ENCODE data around the gene FGF22. TPM values are rescaled to one million over a fixed set of nuclear protein-coding genes. Genes with fewer than 3 reads are reported as not detected.

Gene FGF22
- total and polyA plus RNA-seq, 2 of the 13 experiments (the other 11 are each of a cell fraction or from before 2014, with no cell fraction given), result 0.24 TPM; not detected in 1

- no peak for TF ChIP-seq CEBPZ (IDR thresholded peaks at IDR 0.05; ENCODE audit: low read length)
- TF ChIP-seq, protein P1, sequence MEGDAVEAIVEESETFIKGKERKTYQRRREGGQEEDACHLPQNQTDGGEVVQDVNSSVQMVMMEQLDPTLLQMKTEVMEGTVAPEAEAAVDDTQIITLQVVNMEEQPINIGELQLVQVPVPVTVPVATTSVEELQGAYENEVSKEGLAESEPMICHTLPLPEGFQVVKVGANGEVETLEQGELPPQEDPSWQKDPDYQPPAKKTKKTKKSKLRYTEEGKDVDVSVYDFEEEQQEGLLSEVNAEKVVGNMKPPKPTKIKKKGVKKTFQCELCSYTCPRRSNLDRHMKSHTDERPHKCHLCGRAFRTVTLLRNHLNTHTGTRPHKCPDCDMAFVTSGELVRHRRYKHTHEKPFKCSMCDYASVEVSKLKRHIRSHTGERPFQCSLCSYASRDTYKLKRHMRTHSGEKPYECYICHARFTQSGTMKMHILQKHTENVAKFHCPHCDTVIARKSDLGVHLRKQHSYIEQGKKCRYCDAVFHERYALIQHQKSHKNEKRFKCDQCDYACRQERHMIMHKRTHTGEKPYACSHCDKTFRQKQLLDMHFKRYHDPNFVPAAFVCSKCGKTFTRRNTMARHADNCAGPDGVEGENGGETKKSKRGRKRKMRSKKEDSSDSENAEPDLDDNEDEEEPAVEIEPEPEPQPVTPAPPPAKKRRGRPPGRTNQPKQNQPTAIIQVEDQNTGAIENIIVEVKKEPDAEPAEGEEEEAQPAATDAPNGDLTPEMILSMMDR (CRISPR knock-in tag; IDR thresholded peaks at IDR 0.05), result peak; percentile 30; the same call in 1 of the 2 replicates
- TF ChIP-seq ZNF232 (CRISPR knock-in tag; IDR thresholded peaks at IDR 0.05; ENCODE audit: borderline replicate concordance), result peak; percentile 47; the same call in 1 of the 2 replicates
- peak; percentile 48; the same call in 1 of the 2 replicates for TF ChIP-seq ZFX (CRISPR knock-in tag; IDR thresholded peaks at IDR 0.05; ENCODE audit: low read depth)
- TF ChIP-seq KLF12 (CRISPR knock-in tag; IDR thresholded peaks at IDR 0.05; ENCODE audit: borderline replicate concordance), result peak; percentile 80
- TF ChIP-seq ZMAT3 (CRISPR knock-in tag; conservative IDR thresholded peaks at IDR 0.05), result 0 out of 2 replicates have a peak, but pooled peaks have one; percentile 16
- peak; percentile 79 for TF ChIP-seq MXD3 (CRISPR knock-in tag; IDR thresholded peaks at IDR 0.05)
- no peak for TF ChIP-seq ETS1 (CRISPR knock-in tag; IDR thresholded peaks at IDR 0.05)
- TF ChIP-seq GTF3A (CRISPR knock-in tag; conservative IDR thresholded peaks at IDR 0.05), result no peak
- peak; percentile 44; the same call in 1 of the 2 replicates for TF ChIP-seq THAP7 (CRISPR knock-in tag; IDR thresholded peaks at IDR 0.05)
- no peak for TF ChIP-seq DNMT1 (CRISPR knock-in tag; IDR thresholded peaks at IDR 0.05)
- TF ChIP-seq ATF7-NPFF (CRISPR knock-in tag; IDR thresholded peaks at IDR 0.05; ENCODE audit: low read depth), result peak; percentile 59; the same call in 1 of the 2 replicates
- TF ChIP-seq, protein P2, sequence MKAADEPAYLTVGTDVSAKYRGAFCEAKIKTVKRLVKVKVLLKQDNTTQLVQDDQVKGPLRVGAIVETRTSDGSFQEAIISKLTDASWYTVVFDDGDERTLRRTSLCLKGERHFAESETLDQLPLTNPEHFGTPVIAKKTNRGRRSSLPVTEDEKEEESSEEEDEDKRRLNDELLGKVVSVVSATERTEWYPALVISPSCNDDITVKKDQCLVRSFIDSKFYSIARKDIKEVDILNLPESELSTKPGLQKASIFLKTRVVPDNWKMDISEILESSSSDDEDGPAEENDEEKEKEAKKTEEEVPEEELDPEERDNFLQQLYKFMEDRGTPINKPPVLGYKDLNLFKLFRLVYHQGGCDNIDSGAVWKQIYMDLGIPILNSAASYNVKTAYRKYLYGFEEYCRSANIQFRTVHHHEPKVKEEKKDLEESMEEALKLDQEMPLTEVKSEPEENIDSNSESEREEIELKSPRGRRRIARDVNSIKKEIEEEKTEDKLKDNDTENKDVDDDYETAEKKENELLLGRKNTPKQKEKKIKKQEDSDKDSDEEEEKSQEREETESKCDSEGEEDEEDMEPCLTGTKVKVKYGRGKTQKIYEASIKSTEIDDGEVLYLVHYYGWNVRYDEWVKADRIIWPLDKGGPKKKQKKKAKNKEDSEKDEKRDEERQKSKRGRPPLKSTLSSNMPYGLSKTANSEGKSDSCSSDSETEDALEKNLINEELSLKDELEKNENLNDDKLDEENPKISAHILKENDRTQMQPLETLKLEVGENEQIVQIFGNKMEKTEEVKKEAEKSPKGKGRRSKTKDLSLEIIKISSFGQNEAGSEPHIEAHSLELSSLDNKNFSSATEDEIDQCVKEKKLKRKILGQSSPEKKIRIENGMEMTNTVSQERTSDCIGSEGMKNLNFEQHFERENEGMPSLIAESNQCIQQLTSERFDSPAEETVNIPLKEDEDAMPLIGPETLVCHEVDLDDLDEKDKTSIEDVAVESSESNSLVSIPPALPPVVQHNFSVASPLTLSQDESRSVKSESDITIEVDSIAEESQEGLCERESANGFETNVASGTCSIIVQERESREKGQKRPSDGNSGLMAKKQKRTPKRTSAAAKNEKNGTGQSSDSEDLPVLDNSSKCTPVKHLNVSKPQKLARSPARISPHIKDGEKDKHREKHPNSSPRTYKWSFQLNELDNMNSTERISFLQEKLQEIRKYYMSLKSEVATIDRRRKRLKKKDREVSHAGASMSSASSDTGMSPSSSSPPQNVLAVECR (CRISPR knock-in tag; IDR thresholded peaks at IDR 0.05; ENCODE audit: borderline replicate concordance), result peak; percentile 53; the same call in 1 of the 2 replicates
- TF ChIP-seq REXO4 (CRISPR knock-in tag; IDR thresholded peaks at IDR 0.05; ENCODE audit: borderline replicate concordance), result no peak
Measured at GRCh38 chr19:662962-663681, 23.4 kb downstream of the FGF22 start, which contains the start of gene RNF126 (continued).
